HepG2 (cell line): Measurements from ENCODE around the gene KISS1R. TPM values are rescaled to one million over a fixed set of nuclear protein-coding genes. Genes with fewer than 3 reads are reported as not detected.

ENCODE experiments used
- ATAC-seq: fragments of 200-7000 bp; cut with Tn5 transposase; 3 replicates; pipeline ENCODE4 v1.9.1; 2020; ENCODE audit warnings: mild to moderate bottlenecking, moderate library complexity
- BruUV-seq: library from RNA; stranded (reverse); fragments of 400-500 nt; replicated peaks from 2 replicates; lab custom pipeline; 2021; lab: Mats Ljungman, UMichigan
- CTCF ChIA-PET: fragments of 300-600 bp; formaldehyde crosslinking; extraction: SDS; loops from one replicate; lab custom pipeline; 2021; ENCODE audit warnings: low total read pairs, inconsistent platforms, low intra/inter-chr PET ratio; lab: Yijun Ruan, JAX
- POLR2A ChIA-PET: fragments of 350-600 bp; sonication (Branson Sonifier 250); formaldehyde crosslinking; loops from one replicate; lab custom pipeline; 2020; ENCODE audit warnings: antibody characterized with exemption, inconsistent platforms; lab: Yijun Ruan, JAX
- DNase-seq: peaks from one replicate; pipeline ENCODE4 v3.0.0-alpha.2; 2015; ENCODE audit warnings: low spot score
- FAIRE-seq: peaks from 3 replicates; lab custom pipeline; 2011; peaks lifted over from hg19 to GRCh38; lab: Jason Lieb, UNC
- H2AFZ ChIP-seq: one replicate; pipeline ENCODE4 v1.6.1; 2011; ENCODE audit warnings: low read length, inconsistent platforms
- H3K27ac ChIP-seq: fragments of 300-600 bp; 3 replicates; pipeline ENCODE4 v1.8.0; 2011; ENCODE audit warnings: mixed run types, mild to moderate bottlenecking, mixed read lengths, low read length, inconsistent platforms; ENCODE audit not compliant: insufficient read depth; ENCODE audit errors: extremely low read length
- H3K27me3 ChIP-seq, 2 experiments: fragments of 200-600 bp in 1 of 2; 2 replicates in 1 of 2; 3 replicates in 1 of 2; pipeline versions ENCODE4 v1.6.0 to v1.8.0; 2011; ENCODE audit warnings: low read length in 2 of 2, mild to moderate bottlenecking in 2 of 2, moderate library complexity in 2 of 2, inconsistent platforms in 1 of 2; ENCODE audit not compliant: insufficient read depth in 2 of 2, control insufficient read depth in 1 of 2
- H3K36me3 ChIP-seq, 2 experiments: fragments of 200-600 bp in 1 of 2; replicated peaks in 1 of 2; 2 replicates in 1 of 2; 3 replicates in 1 of 2; pipeline versions ENCODE4 v1.5.1 to v1.8.0; 2011; ENCODE audit warnings: low read length in 2 of 2, inconsistent platforms in 1 of 2; ENCODE audit not compliant: insufficient read depth in 2 of 2, control insufficient read depth in 1 of 2
- H3K4me1 ChIP-seq: 2 replicates; pipeline ENCODE4 v1.5.1; 2012; ENCODE audit warnings: low read length, inconsistent platforms; ENCODE audit not compliant: insufficient read depth
- H3K4me2 ChIP-seq: 2 replicates; pipeline ENCODE4 v1.6.0; 2011; ENCODE audit warnings: low read depth, low read length, inconsistent platforms
- H3K4me3 ChIP-seq, 3 experiments: fragments of 200-600 bp in 1 of 3; sonication (generic), shearing (Covaris generic) in 1 of 3; replicated peaks in 1 of 3; 2 replicates each; pipeline ENCODE4 v1.5.1; 2011 to 2016; ENCODE audit warnings: low read length in 3 of 3, inconsistent platforms in 2 of 3, low read depth in 2 of 3, mild to moderate bottlenecking in 2 of 3, control low read depth in 1 of 3, mixed read lengths in 1 of 3; ENCODE audit not compliant: insufficient read depth in 1 of 3
- H3K79me2 ChIP-seq: one replicate; pipeline ENCODE4 v1.6.1; 2011; ENCODE audit warnings: low read length, inconsistent platforms; ENCODE audit not compliant: insufficient read depth
- H3K9ac ChIP-seq: 2 replicates; pipeline ENCODE4 v1.6.0; 2011; ENCODE audit warnings: mild to moderate bottlenecking, low read depth, low read length, inconsistent platforms; ENCODE audit not compliant: insufficient read depth
- H3K9me3 ChIP-seq: 2 replicates; pipeline ENCODE4 v1.5.1; 2012; ENCODE audit warnings: mild to moderate bottlenecking, low read length
- H4K20me1 ChIP-seq: 2 replicates; pipeline ENCODE4 v1.6.0; 2011; ENCODE audit warnings: inconsistent platforms, mild to moderate bottlenecking, low read length, moderate library complexity; ENCODE audit not compliant: insufficient read depth
- AGO2 ChIP-seq: fragments of 200-400 bp; formaldehyde crosslinking; optimal IDR thresholded peaks from 2 replicates; pipeline ENCODE3; 2017; ENCODE audit warnings: mild to moderate bottlenecking, low read depth, low read length, moderate library complexity
- GATAD2A ChIP-seq: IDR thresholded peaks from 2 replicates; pipeline ENCODE4 v1.6.1; 2016
- JUN ChIP-seq: sonication (generic); formaldehyde crosslinking; IDR thresholded peaks from 2 replicates; pipeline ENCODE4 v1.4.0; 2020; ENCODE audit warnings: mild to moderate bottlenecking, missing genetic modification reagents
- KDM3A ChIP-seq: IDR thresholded peaks from 2 replicates; pipeline ENCODE4 v1.6.1; 2018; ENCODE audit warnings: low read depth, missing compliant biosample characterization
- RBFOX2 ChIP-seq: fragments of 200-400 bp; formaldehyde crosslinking; IDR thresholded peaks from 2 replicates; pipeline ENCODE4 v1.6.1; 2017; ENCODE audit warnings: low read depth, mild to moderate bottlenecking, low read length
- ZNF281 ChIP-seq: sonication (generic); formaldehyde crosslinking; IDR thresholded peaks from 2 replicates; pipeline ENCODE4 v1.4.0; 2020; ENCODE audit warnings: missing genetic modification reagents, borderline replicate concordance
- ZNF343 ChIP-seq: sonication (generic); formaldehyde crosslinking; IDR thresholded peaks from 2 replicates; pipeline ENCODE4 v1.4.0; 2020; ENCODE audit warnings: mild to moderate bottlenecking, missing genetic modification reagents
- WGBS: methylation state at CpG from one replicate; pipeline ENCODE4 v1.1.6; 2017; ENCODE audit warnings: low lambda C conversion rate; 5-methylcytosine and 5-hydroxymethylcytosine counted together
- in situ Hi-C: cut with HindIII; loops from 2 replicates; pipeline ENCODE4 v1.10.0; 2017; ENCODE audit warnings: low pct_unique_long_range_greater_than_20kb; ENCODE audit not compliant: extremely low pct_ligation_motif_present
- intact Hi-C: fragments of 100-400 bp; cut with micrococcal nuclease; formaldehyde crosslinking; loops from one replicate; pipeline ENCODE4 v1.10.0; 2022; ENCODE audit not compliant: unreplicated experiment
- polyA plus RNA-seq, 8 experiments: library from polyadenylated mRNA; depleted of rRNA in 3 of 8; stranded (reverse) in 7 of 8; unstranded in 1 of 8; fragments of >200 nt; fragmentation: Illumina TruSeq in 4 of 8; extraction: Trizol in 4 of 8; gene quantifications; 2 replicates each; pipeline versions ENCODE4 v1.2.1 to v1.2.3, GENCODE V29; 2011 to 2016; ENCODE audit warnings: low read depth in 4 of 8, missing spikeins in 1 of 8, mixed read lengths in 1 of 8; ENCODE audit not compliant: insufficient read depth in 1 of 8
- total RNA-seq, 5 experiments: library from RNA; depleted of rRNA; stranded (reverse); fragments of >200 nt; fragmentation: Illumina TruSeq; extraction: Trizol; gene quantifications; 2 replicates each; pipeline ENCODE4 v1.2.3, GENCODE V29; 2016; ENCODE audit warnings: low read depth in 1 of 5
- TF ChIP-seq, protein P1 (sequence below): sonication (generic); formaldehyde crosslinking; IDR thresholded peaks from 2 replicates; pipeline ENCODE4 v1.4.0; 2020; ENCODE audit warnings: missing genetic modification reagents, mild to moderate bottlenecking, borderline replicate concordance
- TF ChIP-seq, protein P2 (sequence below): sonication (generic); formaldehyde crosslinking; IDR thresholded peaks from 2 replicates; pipeline ENCODE4 v1.5.1; 2020; ENCODE audit warnings: mild to moderate bottlenecking, missing genetic modification reagents, moderate library complexity

KISS1R gene
- total and polyA plus RNA-seq, 2 of the 13 experiments (the other 11 are each of a cell fraction or from before 2014, with no cell fraction given), result 1.1 to 10.2 TPM

GRCh38 chr19:961866-962620 lies 44.9 kb downstream of the KISS1R start (continued):
- TF ChIP-seq ZNF281, result no peak

DNA sequence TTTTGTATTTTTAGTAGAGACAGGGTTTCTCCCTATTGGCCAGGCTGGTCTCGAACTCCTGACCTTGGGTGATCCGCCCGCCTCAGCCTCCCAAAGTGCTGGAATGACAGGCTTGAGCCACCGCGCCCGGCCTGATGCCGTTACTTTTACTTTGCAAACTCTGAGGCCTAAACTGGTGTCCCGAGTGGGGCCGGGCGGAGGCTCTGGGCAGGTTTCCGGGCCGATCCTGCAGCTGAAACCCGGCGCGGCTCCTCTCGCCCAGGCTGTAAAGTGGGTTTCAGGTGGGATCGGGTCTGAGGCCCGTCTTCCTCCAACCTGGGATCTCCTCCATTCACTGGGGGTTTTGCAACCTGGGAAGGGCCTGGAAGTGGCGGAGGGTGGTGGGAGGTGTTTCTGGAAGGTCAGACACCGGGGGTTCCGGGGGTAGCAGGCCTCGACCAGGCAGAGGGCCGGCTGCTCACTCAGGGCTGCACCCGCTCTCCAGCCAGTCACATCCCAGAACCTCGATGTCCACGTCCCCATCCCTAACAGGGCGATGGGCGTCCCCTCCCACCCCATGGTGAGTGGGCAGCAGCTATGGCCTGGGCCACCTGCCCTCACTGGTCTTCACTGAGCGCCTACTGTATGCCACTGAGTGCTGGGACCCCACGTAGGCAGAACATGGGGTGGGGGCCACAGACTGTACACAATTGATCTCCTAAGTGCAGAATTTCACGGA lies 45.7 kb downstream of the KISS1R start:
- Histone ChIP-seq H3K9me3 (no peaks in the 10 kb centered on the region), H3K36me3 (peaks cover 23 to 62% of the 10 kb centered on the region in 2 experiments; a peak in 4 of 5 replicates), H3K4me1 (peaks cover 51% of the 10 kb centered on the region), H3K4me2 (no peak overlapping the region), H4K20me1 (no peaks in the 10 kb centered on the region), H2AFZ (no peak overlapping the region), H3K4me3 (no peak overlapping the region), H3K27ac (peak overlapping the region; percentile 38), H3K27me3 (no peaks in the 10 kb centered on the region), H3K9ac (no peak overlapping the region), H3K79me2 (peaks cover 33% of the 10 kb centered on the region)
- BruUV-seq, result no TSS peak
- DNase-seq, result no peak
- ChIA-PET POLR2A (interaction anchor here (1.2 to 4.6 kb wide), 4 partner anchors 8 to 39 kb away, joined by 6 to 49 read pairs (median 23); no protein-coding TSS in a partner anchor), CTCF (interaction anchor here (1.8 kb wide), 1 partner anchor 41 kb away, joined by 4 read pairs; no protein-coding TSS in a partner anchor)
- ATAC-seq, result no peak
- in situ Hi-C loops, result loop anchor here (5.0 kb wide), 1 partner anchor 36 kb away; the partner anchor contains the start of gene ARID3A
- 93% methylated on average over 31 of the region's 31 CpGs for WGBS
- no peak for FAIRE-seq
- intact Hi-C loops, result no loop called here
- TF ChIP-seq JUN (no peak), KDM3A (CRISPR knock-in tag) (no peak), AGO2 (peak; percentile 61), RBFOX2 (peak; percentile 51), ZNF343 (CRISPR knock-in tag) (no peak), GATAD2A (CRISPR knock-in tag) (peak; percentile 0; the same call in 1 of the 2 replicates)
- TF ChIP-seq, protein P1, sequence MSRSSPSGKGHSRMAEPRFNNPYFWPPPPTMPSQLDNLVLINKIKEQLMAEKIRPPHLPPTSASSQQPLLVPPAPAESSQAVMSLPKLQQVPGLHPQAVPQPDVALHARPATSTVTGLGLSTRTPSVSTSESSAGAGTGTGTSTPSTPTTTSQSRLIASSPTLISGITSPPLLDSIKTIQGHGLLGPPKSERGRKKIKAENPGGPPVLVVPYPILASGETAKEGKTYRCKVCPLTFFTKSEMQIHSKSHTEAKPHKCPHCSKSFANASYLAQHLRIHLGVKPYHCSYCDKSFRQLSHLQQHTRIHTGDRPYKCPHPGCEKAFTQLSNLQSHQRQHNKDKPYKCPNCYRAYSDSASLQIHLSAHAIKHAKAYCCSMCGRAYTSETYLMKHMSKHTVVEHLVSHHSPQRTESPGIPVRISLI, result 0 out of 2 replicates have a peak, but pooled peaks have one; percentile 2
- TF ChIP-seq, protein P2, sequence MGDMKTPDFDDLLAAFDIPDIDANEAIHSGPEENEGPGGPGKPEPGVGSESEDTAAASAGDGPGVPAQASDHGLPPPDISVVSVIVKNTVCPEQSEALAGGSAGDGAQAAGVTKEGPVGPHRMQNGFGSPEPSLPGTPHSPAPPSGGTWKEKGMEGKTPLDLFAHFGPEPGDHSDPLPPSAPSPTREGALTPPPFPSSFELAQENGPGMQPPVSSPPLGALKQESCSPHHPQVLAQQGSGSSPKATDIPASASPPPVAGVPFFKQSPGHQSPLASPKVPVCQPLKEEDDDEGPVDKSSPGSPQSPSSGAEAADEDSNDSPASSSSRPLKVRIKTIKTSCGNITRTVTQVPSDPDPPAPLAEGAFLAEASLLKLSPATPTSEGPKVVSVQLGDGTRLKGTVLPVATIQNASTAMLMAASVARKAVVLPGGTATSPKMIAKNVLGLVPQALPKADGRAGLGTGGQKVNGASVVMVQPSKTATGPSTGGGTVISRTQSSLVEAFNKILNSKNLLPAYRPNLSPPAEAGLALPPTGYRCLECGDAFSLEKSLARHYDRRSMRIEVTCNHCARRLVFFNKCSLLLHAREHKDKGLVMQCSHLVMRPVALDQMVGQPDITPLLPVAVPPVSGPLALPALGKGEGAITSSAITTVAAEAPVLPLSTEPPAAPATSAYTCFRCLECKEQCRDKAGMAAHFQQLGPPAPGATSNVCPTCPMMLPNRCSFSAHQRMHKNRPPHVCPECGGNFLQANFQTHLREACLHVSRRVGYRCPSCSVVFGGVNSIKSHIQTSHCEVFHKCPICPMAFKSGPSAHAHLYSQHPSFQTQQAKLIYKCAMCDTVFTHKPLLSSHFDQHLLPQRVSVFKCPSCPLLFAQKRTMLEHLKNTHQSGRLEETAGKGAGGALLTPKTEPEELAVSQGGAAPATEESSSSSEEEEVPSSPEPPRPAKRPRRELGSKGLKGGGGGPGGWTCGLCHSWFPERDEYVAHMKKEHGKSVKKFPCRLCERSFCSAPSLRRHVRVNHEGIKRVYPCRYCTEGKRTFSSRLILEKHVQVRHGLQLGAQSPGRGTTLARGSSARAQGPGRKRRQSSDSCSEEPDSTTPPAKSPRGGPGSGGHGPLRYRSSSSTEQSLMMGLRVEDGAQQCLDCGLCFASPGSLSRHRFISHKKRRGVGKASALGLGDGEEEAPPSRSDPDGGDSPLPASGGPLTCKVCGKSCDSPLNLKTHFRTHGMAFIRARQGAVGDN (CRISPR knock-in tag), result peak; percentile 1; the same call in 1 of the 2 replicates
